Pons (tissue), 1 donor: Measurements from ENCODE around the gene SEC61A1.

Experiments used
- DNase-seq: peaks from one replicate; pipeline ENCODE4 v3.0.0-alpha.2; 2016; ENCODE audit warnings: low spot score

Gene SEC61A1

GRCh38 chr3:128060473-128061381, 8.5 kb downstream of the SEC61A1 start:
- no peak for DNase-seq

DNA sequence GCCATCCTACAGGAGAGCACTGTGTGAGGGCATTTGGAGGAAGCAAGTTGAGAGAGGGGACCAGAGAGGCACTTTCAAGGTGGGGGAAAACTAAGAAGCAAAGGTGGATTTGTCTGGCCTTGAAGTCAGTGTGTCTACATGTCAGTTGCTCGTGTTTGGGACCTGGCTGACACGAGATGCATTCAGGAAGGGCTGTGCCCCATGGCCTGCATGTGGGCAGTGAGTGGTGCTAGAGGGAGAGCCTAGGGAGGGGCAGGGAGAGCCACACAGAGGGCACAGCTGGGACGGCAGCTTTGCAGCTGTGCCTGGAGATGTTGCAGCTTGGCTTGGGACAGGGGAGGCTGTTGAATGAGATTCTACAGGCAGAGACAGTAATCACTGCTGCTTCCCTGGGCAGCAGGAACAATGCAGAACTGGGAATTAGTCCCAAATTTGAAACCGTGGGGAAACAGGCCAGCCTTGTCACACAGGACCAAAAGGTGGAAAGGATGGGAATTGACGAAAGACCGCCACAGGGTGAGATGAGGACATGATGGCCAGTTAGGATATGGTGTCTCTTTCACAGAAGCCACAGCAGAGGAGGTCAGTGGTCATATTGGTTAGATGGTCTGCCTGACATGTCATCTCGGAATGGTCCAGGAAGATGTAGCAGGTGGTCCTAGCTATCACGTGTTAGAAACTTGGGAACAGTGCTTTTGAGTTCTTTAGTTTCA, 10.0 kb downstream of the SEC61A1 start:
- DNase-seq, result peak; percentile 49

DNA sequence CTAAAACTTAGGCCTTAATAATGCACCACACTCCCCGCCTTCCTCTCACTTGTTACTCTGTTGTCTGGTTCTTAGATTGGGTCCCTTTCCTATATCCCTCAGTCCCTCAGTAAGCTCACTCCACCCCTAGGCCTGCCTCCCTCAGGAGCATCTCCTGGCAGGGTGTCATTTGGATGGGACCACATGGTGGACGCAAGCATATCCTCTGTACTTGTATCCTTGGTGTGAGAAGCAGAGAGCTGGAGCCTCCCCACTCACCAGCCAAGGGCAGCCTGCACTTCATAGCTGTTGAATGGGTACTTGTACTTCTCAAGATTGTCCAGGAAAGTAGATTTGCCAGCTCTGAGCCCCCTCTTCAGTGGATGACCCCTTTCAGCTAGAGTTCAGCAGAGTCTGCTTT, 11.6 kb downstream of the SEC61A1 start:
- DNase-seq, result no peak

GRCh38 chr3:128064962-128065361, 12.7 kb downstream of the SEC61A1 start:
- DNase-seq, result no peak

DNA sequence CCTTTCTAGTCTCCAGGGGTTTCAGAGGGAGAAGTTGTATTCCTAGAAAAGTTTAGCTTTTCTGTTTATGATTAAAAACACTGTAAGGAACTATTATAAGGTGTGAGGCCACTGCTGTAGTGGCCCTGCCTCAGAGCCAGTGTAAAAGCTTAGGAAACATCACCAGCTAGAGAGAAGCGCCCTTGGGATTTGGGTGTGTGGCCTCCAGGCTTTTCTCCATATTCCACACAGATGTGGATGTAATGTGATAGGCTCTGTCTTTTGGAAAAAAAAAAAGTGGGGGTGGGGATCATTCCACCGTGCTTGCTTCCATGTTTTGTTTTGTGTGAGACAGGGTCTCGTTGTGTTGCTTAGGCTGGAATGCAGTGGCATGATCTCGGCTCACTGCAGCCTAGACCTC, 13.9 kb downstream of the SEC61A1 start:
- DNase-seq, result no peak

DNA sequence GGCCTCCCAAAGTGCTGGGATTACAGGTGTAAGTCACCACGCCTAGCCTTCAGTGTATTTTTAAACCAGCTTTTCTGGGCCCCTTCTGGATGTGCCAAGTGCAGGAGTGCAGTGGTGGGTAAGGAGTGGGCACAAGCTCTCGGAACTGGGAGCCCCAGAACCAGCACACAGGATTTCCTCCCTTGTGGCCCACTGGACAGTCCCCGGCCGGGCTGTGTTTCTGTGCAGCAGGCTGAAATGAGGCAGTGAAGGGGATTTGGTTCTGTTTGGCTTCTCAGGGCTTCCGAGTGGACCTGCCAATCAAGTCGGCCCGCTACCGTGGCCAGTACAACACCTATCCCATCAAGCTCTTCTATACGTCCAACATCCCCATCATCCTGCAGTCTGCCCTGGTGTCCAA, 14.4 kb downstream of the SEC61A1 start:
- DNase-seq, result no peak

GRCh38 chr3:128067489-128067888, 15.3 kb downstream of the SEC61A1 start:
- DNase-seq, result no peak

- DNase-seq, result no peak
Observed at GRCh38 chr3:128068156-128068620, 16.0 kb downstream of the SEC61A1 start.

GRCh38 chr3:128069271-128069670, 17.0 kb downstream of the SEC61A1 start:
- no peak for DNase-seq

- DNase-seq, result no peak
Observed at GRCh38 chr3:128070898-128071591, 18.8 kb downstream of the SEC61A1 start.

- no peak for DNase-seq
Observed at GRCh38 chr3:128071771-128072453, 19.7 kb downstream of the SEC61A1 start.

DNA sequence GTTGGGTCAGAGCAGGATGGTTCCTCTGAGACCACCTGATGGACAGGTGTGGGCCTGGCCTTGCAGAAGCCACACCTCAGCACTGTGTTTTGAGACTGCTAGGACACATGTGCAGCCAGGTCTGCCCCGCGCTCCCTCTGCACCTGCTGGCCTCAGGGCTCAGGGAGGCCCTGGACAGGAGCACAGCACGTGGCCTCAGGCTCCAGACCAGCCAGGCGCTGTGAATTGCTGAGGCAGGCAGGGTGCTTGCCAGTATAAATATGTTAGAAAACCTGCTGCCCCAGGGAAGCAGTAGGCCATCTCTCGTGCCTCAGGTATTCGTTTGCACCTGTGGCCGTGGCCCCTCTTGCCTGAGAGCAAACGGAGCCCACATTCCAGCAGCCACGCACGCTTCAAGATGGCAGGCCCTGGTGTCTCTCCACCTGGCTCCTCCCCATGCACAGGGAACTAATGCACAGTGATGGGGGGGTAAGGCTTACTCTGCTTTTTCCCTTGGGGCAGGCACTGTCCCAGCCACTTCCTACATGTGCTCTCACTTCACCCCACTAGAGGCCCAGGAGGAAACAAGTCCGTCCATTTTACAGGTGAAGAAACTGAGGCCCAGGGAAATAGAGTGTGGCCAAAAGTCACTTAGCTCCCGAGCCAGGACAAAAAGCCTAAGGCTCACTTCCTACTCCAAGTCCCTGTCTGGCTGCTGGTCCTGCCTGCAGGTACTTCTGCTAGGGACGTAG, 20.4 kb downstream of the SEC61A1 start:
- DNase-seq, result no peak

- no peak for DNase-seq
Observed at GRCh38 chr3:128073185-128073725, 21.0 kb downstream of the SEC61A1 start.

DNA sequence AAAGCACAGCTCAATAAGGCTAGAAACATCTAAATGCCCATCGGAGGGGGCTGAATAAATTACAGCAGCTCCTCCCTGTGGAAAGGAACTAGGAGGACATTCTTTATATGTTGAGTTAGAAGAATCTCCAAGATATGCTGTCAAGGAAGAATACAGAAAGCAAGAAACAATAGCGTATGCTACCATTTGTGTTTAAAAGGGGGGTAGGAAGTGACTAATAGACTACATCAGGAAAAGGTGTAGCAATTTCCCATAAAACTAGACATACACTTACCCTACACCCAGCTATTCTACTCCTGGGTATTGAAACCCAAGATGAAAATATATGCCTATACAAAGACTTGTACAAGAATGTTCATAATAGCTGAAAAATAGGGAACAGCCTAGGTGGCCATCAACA, 21.6 kb downstream of the SEC61A1 start:
- DNase-seq, result no peak

DNA sequence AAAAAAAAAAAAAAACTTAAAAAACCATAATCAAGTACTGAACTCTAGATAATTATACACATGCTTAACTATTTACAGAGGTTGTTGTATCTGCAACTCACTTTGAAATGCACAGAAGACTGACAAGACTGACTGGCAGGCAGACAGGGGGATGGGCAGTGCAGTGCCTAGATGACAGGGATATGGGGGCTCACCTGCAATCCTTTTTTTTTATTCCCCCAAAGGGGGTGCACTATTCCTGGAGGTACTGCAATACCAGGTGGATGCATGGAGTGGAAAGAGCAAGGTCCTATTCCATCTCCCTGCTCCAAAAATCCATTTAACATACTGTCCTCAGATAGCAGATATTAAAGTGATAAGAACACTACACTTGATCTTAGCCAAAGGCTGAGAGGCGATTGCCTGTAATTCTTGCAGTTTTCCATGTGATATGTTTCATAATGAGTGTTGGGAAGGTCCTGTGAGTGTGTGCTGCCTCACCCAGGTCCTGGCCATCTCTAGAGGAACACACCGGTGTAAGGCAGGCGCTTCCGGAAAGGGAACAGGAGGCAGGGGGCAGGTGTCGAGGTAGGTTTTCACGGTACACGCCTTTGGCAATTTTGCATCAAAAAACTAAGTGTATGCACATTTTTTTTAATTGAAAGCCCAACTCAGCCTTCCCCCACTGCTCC, 22.7 kb downstream of the SEC61A1 start:
- DNase-seq, result no peak

DNA sequence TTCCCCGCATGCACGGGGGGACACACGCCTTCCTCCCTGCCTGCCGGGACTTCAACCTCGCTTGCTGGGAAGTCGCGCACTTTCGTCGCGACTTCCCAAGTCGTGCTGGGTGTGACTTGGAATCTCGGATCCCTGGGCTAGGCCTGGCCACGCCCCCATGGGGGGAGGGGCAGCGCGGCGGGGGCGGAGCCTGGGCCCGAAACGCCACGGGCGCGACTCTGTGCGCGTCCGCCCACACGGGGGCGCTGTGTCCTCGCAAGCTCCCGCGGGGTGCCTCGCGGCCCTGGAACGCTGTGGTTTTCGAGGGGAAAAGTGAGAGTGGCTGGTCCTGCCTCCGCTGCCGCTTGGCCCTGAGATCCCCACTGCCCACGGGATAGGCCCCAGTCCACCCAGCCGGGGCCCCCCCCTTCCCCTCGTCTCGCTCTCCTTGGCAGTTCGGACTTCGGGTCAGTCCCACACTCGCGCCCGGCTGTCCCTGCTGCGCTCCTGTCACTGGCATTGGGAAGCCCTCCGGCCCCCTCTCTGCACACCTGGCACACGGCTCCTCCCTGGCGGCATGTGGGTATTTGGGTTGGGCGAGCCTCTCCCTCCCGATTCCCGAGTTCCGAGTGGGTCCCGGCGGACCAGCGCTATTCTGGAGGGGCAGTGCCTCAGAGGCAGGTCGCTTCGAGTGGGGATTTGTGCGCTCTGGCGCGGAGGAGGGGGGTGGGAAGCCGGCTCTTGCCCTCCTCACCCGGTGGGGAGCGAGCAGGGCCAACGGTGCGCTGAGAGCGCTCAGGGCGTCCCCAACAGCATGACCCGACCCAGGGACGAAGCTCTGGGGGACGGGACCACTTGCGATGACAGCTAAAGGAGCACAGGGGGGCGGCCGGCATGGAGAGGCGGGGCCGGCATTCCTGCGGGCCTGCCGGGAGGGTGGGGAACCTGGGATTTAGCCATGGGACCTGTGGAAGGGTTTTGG, 23.6 kb downstream of the SEC61A1 start:
- peak; percentile 86 for DNase-seq

GRCh38 chr3:128076483-128077201, 24.4 kb downstream of the SEC61A1 start:
- no peak for DNase-seq

DNA sequence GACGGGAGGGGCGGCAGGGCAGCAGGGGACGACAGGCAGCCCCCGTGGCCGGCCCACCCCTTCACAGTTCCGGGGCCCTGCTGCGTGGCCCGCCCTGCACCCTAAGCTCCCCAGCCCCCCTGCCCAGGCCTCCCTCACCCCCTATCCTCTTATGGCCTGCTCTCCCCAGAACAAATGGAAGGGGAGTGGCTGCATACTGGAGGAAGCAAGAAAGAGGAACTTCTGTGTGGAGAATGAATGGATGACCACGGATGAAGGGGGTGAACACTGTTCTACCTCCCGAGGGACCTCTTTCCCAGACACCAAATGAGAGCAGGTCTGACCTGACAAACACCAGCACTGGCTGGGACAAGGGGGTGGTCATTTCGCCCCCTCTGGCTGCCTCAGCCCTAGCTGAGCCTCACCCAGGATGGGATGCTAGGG, 25.0 kb downstream of the SEC61A1 start:
- peak; percentile 41 for DNase-seq

DNA sequence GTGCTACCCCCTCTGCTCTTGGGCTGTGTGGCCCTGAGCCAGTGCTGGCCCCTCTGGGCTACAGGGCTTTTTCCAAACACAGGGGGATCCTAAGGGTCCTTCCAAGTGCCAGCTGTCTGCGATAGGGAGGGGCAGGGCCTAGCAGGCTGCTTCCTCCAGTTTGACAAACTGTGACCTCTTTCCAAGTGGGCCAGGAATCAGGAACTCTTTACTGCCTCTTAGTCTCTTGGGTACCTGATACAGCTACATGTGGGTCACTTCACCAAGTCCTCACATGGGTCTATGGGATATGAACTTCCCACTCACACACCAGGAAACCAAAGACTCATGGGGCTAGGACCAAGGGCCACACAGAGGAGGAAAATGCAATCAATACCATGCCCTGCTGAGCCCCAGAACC, 25.4 kb downstream of the SEC61A1 start:
- no peak for DNase-seq
